Brain microvascular endothelial cell (primary cell): ENCODE measurements around the gene TMOD3.
A peak's percentile ranks its signal among the peaks of the same experiment; 100 is the strongest.
"Not testable (repeated sequence)": the region's sequence is repeated elsewhere in the genome, so short reads cannot be mapped to it uniquely, and the experiment has no call there.

Source experiments
- DNase-seq: peaks from one replicate; pipeline ENCODE4 v3.0.0-alpha.2; 2020
- H3K27ac ChIP-seq: fragments of 250-450 bp; sonication (Bioruptor Pico); 2 replicates; pipeline ENCODE4 v1.5.1; 2020; ENCODE audit warnings: mild to moderate bottlenecking, moderate library complexity
- H3K27me3 ChIP-seq: fragments of 250-450 bp; sonication (Bioruptor Pico); replicated peaks from 2 replicates; pipeline ENCODE4 v1.5.1; 2020; ENCODE audit warnings: mild to moderate bottlenecking
- H3K36me3 ChIP-seq: fragments of 250-450 bp; sonication (Bioruptor Pico); replicated peaks from 2 replicates; pipeline ENCODE4 v1.5.1; 2020; ENCODE audit warnings: mild to moderate bottlenecking
- H3K4me3 ChIP-seq: 2 replicates; pipeline ENCODE4 v1.5.1; 2011; ENCODE audit warnings: low read depth, mild to moderate bottlenecking, control low read depth, low read length, moderate library complexity
- CTCF ChIP-seq: IDR thresholded peaks from 2 replicates; pipeline ENCODE4 v1.5.1; 2011; ENCODE audit warnings: low read depth, mild to moderate bottlenecking, moderate library complexity, low read length, control low read depth, inconsistent platforms; ENCODE audit errors: missing control alignments
- in situ Hi-C: cut with HindIII; loops from 2 replicates; pipeline ENCODE4 v1.10.0; 2017; ENCODE audit warnings: low sequenced_read_pairs, low pct_ligation_motif_present

The TMOD3 gene

GRCh38 chr15:51829376-51830275, at the start of gene TMOD3:
TSS of gene TMOD3 (plus strand) at chr15:51829653. CDS start at chr15:51862885, 33,232 bp downstream.
- no peaks in the 10 kb centered on the region for H3K36me3 ChIP-seq
- peak; percentile 82 for DNase-seq
- TF ChIP-seq CTCF, result no peak
- in situ Hi-C loops, result no loop called here
- peak within 1 kb of the TSS; percentile 91 for H3K4me3 ChIP-seq
- H3K27ac ChIP-seq, result peak within 1 kb of the TSS; percentile 84
- no peaks in the 10 kb centered on the region for H3K27me3 ChIP-seq

GRCh38 chr15:51780636-51781035, 48.8 kb upstream of the TMOD3 start:
- TF ChIP-seq CTCF, result no peak
- Histone ChIP-seq H3K27ac (no peak overlapping the region), H3K27me3 (no peaks in the 10 kb centered on the region), H3K36me3 (no peaks in the 10 kb centered on the region), H3K4me3 (no peak overlapping the region)
- in situ Hi-C loops, result no loop called here
- DNase-seq, result no peak

- no peak overlapping the region for H3K4me3 ChIP-seq
- in situ Hi-C loops, result no loop called here
- H3K27me3 ChIP-seq, result no peaks in the 10 kb centered on the region
- TF ChIP-seq CTCF, result no peak
- DNase-seq, result no peak
- H3K36me3 ChIP-seq, result no peaks in the 10 kb centered on the region
- no peak overlapping the region for H3K27ac ChIP-seq
Observed at GRCh38 chr15:51781506-51781905, 47.9 kb upstream of the TMOD3 start.

GRCh38 chr15:51782357-51782896, 47.0 kb upstream of the TMOD3 start:
- no peak overlapping the region for H3K27ac ChIP-seq
- no peaks in the 10 kb centered on the region for H3K27me3 ChIP-seq
- no peak overlapping the region for H3K4me3 ChIP-seq
- TF ChIP-seq CTCF, result peak; percentile 48
- DNase-seq, result no peak
- in situ Hi-C loops, result no loop called here
- H3K36me3 ChIP-seq, result no peaks in the 10 kb centered on the region

- Histone ChIP-seq H3K27me3 (no peaks in the 10 kb centered on the region), H3K4me3 (no peak overlapping the region), H3K27ac (no peak overlapping the region), H3K36me3 (no peaks in the 10 kb centered on the region)
- TF ChIP-seq CTCF, result no peak
- no peak for DNase-seq
- in situ Hi-C loops, result no loop called here
Observed at GRCh38 chr15:51783967-51784366, 45.5 kb upstream of the TMOD3 start.

GRCh38 chr15:51787130-51787529, 42.3 kb upstream of the TMOD3 start:
- H3K4me3 ChIP-seq, H3K27ac ChIP-seq, H3K27me3 ChIP-seq, in situ Hi-C loops, H3K36me3 ChIP-seq, DNase-seq: not testable (repeated sequence)

- in situ Hi-C loops, H3K27me3 ChIP-seq, H3K36me3 ChIP-seq, H3K27ac ChIP-seq, DNase-seq, H3K4me3 ChIP-seq: not testable (repeated sequence)
Observed at GRCh38 chr15:51792474-51792873, 37.0 kb upstream of the TMOD3 start.
